Measurements from ENCODE around the gene ZFP30. TPM values are rescaled to one million over a fixed set of nuclear protein-coding genes. Genes with fewer than 3 reads are reported as not detected.
"Not testable (repeated sequence)": the region's sequence is repeated elsewhere in the genome, so short reads cannot be mapped to it uniquely, and the experiment has no call there.

The ZFP30 gene
- 2.0 TPM for polyA plus RNA-seq (2012; ENCODE audit: low read depth, missing spikeins)

- FAIRE-seq (peak; percentile 78), DNase-seq (ENCODE audit: insufficient read length, low spot score) (peak; percentile 53)
- no peak for TF ChIP-seq TAF1 (IDR thresholded peaks at IDR 0.05; ENCODE audit: low read depth, low read length)
- TF ChIP-seq POLR2AphosphoS5 (IDR thresholded peaks at IDR 0.05; ENCODE audit: low read depth, low read length) = 0 out of 2 replicates have a peak, but pooled peaks have one; percentile 2
Measured at GRCh38 chr19:37655301-37655688, at the start of gene ZFP30. Gene ZFP30, minus strand, starts transcription at chr19:37655465. Its CDS starts 7,643 bp downstream, at chr19:37647822.

- no peak for FAIRE-seq
- DNase-seq (ENCODE audit: insufficient read length, low spot score) = no peak
- no peak for TF ChIP-seq SPI1 (IDR thresholded peaks at IDR 0.05; ENCODE audit: low read depth, low read length)
- no peak for TF ChIP-seq POLR2A (IDR thresholded peaks at IDR 0.05; ENCODE audit: low read depth, low read length)
Measured at GRCh38 chr19:37699057-37699456, 43.8 kb upstream of the ZFP30 start.

DNA sequence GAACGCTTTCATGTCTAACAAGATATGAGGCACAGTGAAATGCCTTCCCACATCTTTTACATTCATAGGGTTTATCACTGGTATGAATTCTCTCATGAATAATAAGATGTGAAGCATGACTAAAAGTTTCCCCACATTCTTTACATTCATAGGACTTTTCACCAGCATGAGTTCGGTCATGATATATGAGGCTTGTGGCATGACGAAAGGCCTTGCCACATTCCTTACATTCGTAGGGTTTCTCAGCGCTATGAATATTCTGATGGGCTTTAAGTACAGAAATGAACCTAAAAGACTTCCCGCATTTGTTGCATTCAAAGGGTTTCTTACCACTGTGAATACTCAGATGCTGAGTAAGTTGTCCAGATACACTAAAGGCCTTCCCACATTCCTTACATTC, 43.0 kb upstream of the ZFP30 start:
- peak; percentile 16 for FAIRE-seq
- DNase-seq (ENCODE audit: insufficient read length, low spot score) = no peak
- no peak for TF ChIP-seq SPI1 (IDR thresholded peaks at IDR 0.05; ENCODE audit: low read depth, low read length)
- TF ChIP-seq POLR2AphosphoS5 (IDR thresholded peaks at IDR 0.05; ENCODE audit: low read depth, low read length) = no peak
- TF ChIP-seq TAF1 (IDR thresholded peaks at IDR 0.05; ENCODE audit: low read depth, low read length) = no peak
- no peak for TF ChIP-seq POU2F2 (IDR thresholded peaks at IDR 0.05; ENCODE audit: low read depth, low read length)
- no peak for TF ChIP-seq PAX5 (IDR thresholded peaks at IDR 0.05; ENCODE audit: insufficient read depth, low read length, severe bottlenecking)
- no peak for TF ChIP-seq POLR2A (IDR thresholded peaks at IDR 0.05; ENCODE audit: low read depth, low read length)

DNA sequence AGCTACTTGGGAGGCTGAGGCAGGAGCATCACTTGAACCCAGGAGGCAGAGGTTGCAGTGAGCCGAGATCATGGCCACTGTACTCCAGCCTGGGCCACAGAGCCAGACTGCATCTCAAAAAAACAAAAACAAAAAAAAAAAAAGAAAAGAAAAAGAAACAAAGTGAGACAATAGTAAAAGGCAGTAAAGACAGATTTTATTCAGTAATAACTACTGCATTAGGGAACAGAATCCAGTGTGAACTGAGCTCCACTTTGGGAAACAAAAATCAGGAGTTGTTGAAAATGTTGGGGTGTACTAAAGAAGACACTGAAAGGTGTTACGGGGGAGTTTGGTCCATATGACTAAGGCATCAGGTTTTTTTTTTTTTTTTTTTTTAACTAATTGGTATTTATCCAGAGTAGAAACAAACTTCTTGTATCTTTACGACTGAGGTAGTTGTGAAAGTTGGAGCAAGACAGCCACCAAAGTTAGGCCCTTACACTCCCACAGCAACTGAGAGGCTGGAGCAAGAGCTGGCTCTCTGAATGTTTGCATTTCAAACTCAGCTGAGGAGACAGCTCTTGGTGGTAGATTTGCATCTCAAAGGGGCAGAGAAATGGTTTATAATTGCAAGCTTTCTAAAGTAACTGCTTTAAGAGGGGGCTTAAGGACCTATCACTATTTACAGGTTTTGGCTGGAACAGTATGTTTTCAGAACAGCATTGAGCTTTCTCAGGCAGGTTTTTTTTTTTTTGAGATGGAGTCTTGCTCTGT, 40.1 kb upstream of the ZFP30 start:
- no peak for DNase-seq (ENCODE audit: insufficient read length, low spot score)
- FAIRE-seq = no peak

DNA sequence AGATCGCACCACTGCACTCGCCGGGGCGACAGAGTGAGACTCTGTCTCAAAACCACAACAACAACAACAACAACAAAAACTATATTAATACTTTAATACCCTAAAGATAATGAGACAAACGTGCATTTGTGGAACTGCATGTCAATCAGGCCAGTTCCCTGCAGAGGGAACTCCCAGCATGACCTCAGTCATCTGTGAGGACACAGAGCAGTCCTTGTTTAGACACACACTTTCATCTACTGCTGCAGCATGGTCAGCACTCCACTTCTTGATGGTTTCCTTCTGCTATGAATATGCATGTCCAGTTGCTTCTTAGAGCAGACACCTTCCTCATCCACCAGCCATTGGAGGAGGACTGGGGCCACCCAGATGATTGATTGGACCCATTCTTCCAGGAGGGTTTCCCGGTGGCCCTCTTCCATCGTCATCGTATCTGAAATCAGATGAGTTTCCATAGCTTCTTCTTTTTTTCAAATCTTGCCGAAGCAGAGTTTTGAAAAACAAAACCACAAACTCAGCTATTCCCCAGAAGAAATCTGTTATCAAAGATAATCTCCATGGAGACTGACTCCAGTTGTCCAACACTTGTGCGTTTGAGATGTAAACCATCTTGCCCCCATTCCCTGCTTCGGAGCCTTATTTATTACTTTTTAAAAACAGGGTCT, 37.8 kb upstream of the ZFP30 start:
- no peak for DNase-seq (ENCODE audit: insufficient read length, low spot score)
- FAIRE-seq = no peak
- TF ChIP-seq SPI1 (IDR thresholded peaks at IDR 0.05; ENCODE audit: low read depth, low read length) = no peak
- no peak for TF ChIP-seq POU2F2 (IDR thresholded peaks at IDR 0.05; ENCODE audit: low read depth, low read length)
- no peak for TF ChIP-seq POLR2A (IDR thresholded peaks at IDR 0.05; ENCODE audit: low read depth, low read length)
- no peak for TF ChIP-seq POLR2AphosphoS5 (IDR thresholded peaks at IDR 0.05; ENCODE audit: low read depth, low read length)
- TF ChIP-seq TAF1 (IDR thresholded peaks at IDR 0.05; ENCODE audit: low read depth, low read length) = no peak
- no peak for TF ChIP-seq PAX5 (IDR thresholded peaks at IDR 0.05; ENCODE audit: insufficient read depth, low read length, severe bottlenecking)

More for the DNA sequence above, 40.1 kb upstream of the ZFP30 start:
- TF ChIP-seq PAX5 (IDR thresholded peaks at IDR 0.05; ENCODE audit: insufficient read depth, low read length, severe bottlenecking) = no peak

DNA sequence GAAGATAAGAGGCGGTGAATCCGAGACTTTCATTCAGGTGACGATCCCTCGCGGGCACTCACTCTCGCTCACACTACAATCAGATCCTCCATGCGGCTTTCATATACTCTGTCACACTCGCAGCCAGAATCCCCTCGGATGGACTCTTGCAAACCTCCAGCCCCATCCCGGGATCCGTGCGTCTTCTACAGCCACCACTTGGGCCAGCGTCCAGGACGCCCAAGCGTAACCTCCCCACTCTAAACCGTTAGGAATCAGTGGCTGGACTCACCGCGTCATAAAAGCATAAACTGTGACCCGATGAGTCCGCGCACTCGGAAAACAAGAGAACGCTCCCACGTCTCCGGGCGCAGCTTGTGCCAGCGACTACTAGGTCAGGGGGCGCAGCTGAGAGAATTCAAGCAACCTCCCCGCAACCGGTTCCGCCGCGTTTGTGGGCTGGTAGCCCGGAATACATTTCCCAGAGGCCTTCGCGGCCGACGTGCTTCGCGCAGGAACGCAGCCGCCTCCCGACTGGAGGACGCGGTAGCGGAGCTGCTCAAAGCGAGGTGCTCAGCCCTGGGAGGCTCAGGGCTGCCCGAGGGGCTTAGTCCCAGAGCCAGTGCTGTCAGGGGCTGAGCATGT, 36.7 kb upstream of the ZFP30 start:
- TF ChIP-seq POLR2AphosphoS5 (IDR thresholded peaks at IDR 0.05; ENCODE audit: low read depth, low read length) = no peak
- no peak for TF ChIP-seq PAX5 (IDR thresholded peaks at IDR 0.05; ENCODE audit: insufficient read depth, low read length, severe bottlenecking)
- no peak for TF ChIP-seq POLR2A (IDR thresholded peaks at IDR 0.05; ENCODE audit: low read depth, low read length)
- no peak for TF ChIP-seq POU2F2 (IDR thresholded peaks at IDR 0.05; ENCODE audit: low read depth, low read length)
- TF ChIP-seq SPI1 (IDR thresholded peaks at IDR 0.05; ENCODE audit: low read depth, low read length) = no peak
- no peak for TF ChIP-seq TAF1 (IDR thresholded peaks at IDR 0.05; ENCODE audit: low read depth, low read length)
- peak; percentile 92 for FAIRE-seq
- DNase-seq (ENCODE audit: insufficient read length, low spot score) = peak; percentile 49

- no peak for DNase-seq (ENCODE audit: insufficient read length, low spot score)
- TF ChIP-seq PAX5 (IDR thresholded peaks at IDR 0.05; ENCODE audit: insufficient read depth, low read length, severe bottlenecking) (no peak), POU2F2 (IDR thresholded peaks at IDR 0.05; ENCODE audit: low read depth, low read length) (no peak), POLR2AphosphoS5 (IDR thresholded peaks at IDR 0.05; ENCODE audit: low read depth, low read length) (no peak), POLR2A (IDR thresholded peaks at IDR 0.05; ENCODE audit: low read depth, low read length) (no peak)
- FAIRE-seq = no peak
Measured at GRCh38 chr19:37683520-37683919, 28.3 kb upstream of the ZFP30 start.

- DNase-seq (ENCODE audit: insufficient read length, low spot score) (no peak), FAIRE-seq (no peak)
- TF ChIP-seq POLR2A (IDR thresholded peaks at IDR 0.05; ENCODE audit: low read depth, low read length) (no peak), POLR2AphosphoS5 (IDR thresholded peaks at IDR 0.05; ENCODE audit: low read depth, low read length) (no peak), SPI1 (IDR thresholded peaks at IDR 0.05; ENCODE audit: low read depth, low read length) (no peak)
Measured at GRCh38 chr19:37669450-37669914, 14.2 kb upstream of the ZFP30 start.

DNA sequence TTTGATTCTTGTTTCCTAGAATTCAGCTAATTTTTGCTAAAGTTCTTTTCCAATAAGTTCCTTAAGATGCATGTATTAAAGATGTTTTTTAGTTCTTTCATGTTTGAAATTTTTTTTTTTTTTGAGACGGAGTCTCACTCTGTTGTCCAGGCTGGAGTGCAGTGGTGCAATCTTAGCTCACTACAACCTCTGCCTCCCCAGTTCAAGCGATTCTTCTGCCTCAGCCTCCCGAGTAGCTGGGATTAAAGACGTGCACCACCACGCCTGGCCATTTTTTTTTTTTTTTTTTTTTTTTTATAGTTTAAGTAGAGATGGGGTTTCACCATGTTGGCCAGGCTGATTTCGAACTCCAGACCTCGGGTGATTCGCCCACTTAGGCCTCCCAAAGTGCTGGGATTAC, 1.9 kb upstream of the ZFP30 start:
- not testable (repeated sequence) for DNase-seq (ENCODE audit: insufficient read length, low spot score); FAIRE-seq

- DNase-seq (ENCODE audit: insufficient read length, low spot score) (peak; percentile 53), FAIRE-seq (peak; percentile 95)
- TF ChIP-seq POLR2AphosphoS5 (IDR thresholded peaks at IDR 0.05; ENCODE audit: low read depth, low read length) (no peak), POLR2A (IDR thresholded peaks at IDR 0.05; ENCODE audit: low read depth, low read length) (peak; percentile 72; the same call in 1 of the 2 replicates)
Measured at GRCh38 chr19:37655689-37656371, 565 bp upstream of the ZFP30 start.

All from GM12891 (cell line).